GM23338 (cell line): ENCODE results near the gene FERMT3. TPM values are rescaled to one million over a fixed set of nuclear protein-coding genes. Genes with fewer than 3 reads are reported as not detected.

Source experiments
- ATAC-seq: fragments of 200-7000 bp; cut with Tn5 transposase; 3 replicates; pipeline ENCODE4 v1.9.1; 2020
- DNase-seq: peaks from one replicate; pipeline ENCODE4 v3.0.0-alpha.2; 2015; ENCODE audit warnings: low spot score
- H2AFZ ChIP-seq: fragments of 200-600 bp; sonication (generic); 2 replicates; pipeline ENCODE4 v1.8.0; 2016; ENCODE audit warnings: antibody characterized with exemption, mild to moderate bottlenecking, moderate library complexity
- H3F3A ChIP-seq: fragments of 200-600 bp; sonication (generic); replicated peaks from 2 replicates; pipeline ENCODE4 v1.8.0; 2017; ENCODE audit warnings: antibody characterized with exemption, mixed run types, low read depth
- H3K27ac ChIP-seq: fragments of 200-600 bp; sonication (generic); 2 replicates; pipeline ENCODE4 v1.6.1; 2016; ENCODE audit warnings: low read depth
- H3K27me3 ChIP-seq: fragments of 200-600 bp; sonication (generic); 2 replicates; pipeline ENCODE4 v1.8.0; 2016; ENCODE audit warnings: mild to moderate bottlenecking, mixed run types, moderate library complexity; ENCODE audit not compliant: insufficient read depth
- H3K36me3 ChIP-seq: fragments of 200-600 bp; sonication (generic); 2 replicates; pipeline ENCODE4 v1.8.0; 2016; ENCODE audit warnings: mild to moderate bottlenecking; ENCODE audit not compliant: insufficient read depth
- H3K4me1 ChIP-seq: fragments of 200-600 bp; sonication (generic); 2 replicates; pipeline ENCODE4 v1.8.0; 2016; ENCODE audit warnings: mild to moderate bottlenecking, moderate library complexity; ENCODE audit not compliant: insufficient read depth
- H3K4me2 ChIP-seq: fragments of 200-600 bp; sonication (generic); 2 replicates; pipeline ENCODE4 v1.7.1; 2017; ENCODE audit warnings: mixed run types
- H3K4me3 ChIP-seq: fragments of 200-600 bp; sonication (generic); 2 replicates; pipeline ENCODE4 v1.6.1; 2016; ENCODE audit warnings: mixed run types
- H3K79me2 ChIP-seq: fragments of 200-600 bp; sonication (generic); replicated peaks from 2 replicates; pipeline ENCODE4 v1.8.0; 2017; ENCODE audit warnings: mild to moderate bottlenecking; ENCODE audit not compliant: insufficient read depth
- H3K9me2 ChIP-seq: fragments of 200-600 bp; sonication (generic); 2 replicates; pipeline ENCODE4 v1.8.0; 2017; ENCODE audit not compliant: insufficient read depth
- H4K20me1 ChIP-seq: fragments of 200-600 bp; sonication (generic); replicated peaks from 2 replicates; pipeline ENCODE4 v1.8.0; 2017; ENCODE audit warnings: mild to moderate bottlenecking; ENCODE audit not compliant: insufficient read depth
- H3K27ac Mint-ChIP-seq: 2 replicates; pipeline ENCODE4 v1.8.0; 2020; ENCODE audit warnings: inconsistent platforms, mild to moderate bottlenecking, moderate library complexity, mixed read lengths
- H3K27me3 Mint-ChIP-seq: 3 replicates; pipeline ENCODE4 v1.8.0; 2022; ENCODE audit warnings: low read depth, mild to moderate bottlenecking, moderate library complexity, mixed read lengths, inconsistent platforms; ENCODE audit not compliant: insufficient read depth, poor library complexity
- H3K36me3 Mint-ChIP-seq: 3 replicates; pipeline ENCODE4 v1.8.0; 2021; ENCODE audit warnings: low read depth, mild to moderate bottlenecking, inconsistent platforms, moderate library complexity, mixed read lengths
- H3K4me1 Mint-ChIP-seq: 3 replicates; pipeline ENCODE4 v1.8.0; 2020; ENCODE audit warnings: mild to moderate bottlenecking, inconsistent platforms, mixed read lengths
- H3K4me3 Mint-ChIP-seq: 3 replicates; pipeline ENCODE4 v1.8.0; 2021; ENCODE audit warnings: moderate library complexity, mild to moderate bottlenecking, inconsistent platforms, mixed read lengths
- H3K9me3 Mint-ChIP-seq: 3 replicates; pipeline ENCODE4 v1.8.0; 2020; ENCODE audit warnings: moderate library complexity, mild to moderate bottlenecking, inconsistent platforms, mixed read lengths
- CREB1 ChIP-seq: fragments of 250-450 bp; sonication (Bioruptor Pico); IDR thresholded peaks from 2 replicates; pipeline ENCODE4 v1.5.0; 2020; ENCODE audit warnings: low read depth, mild to moderate bottlenecking, moderate library complexity
- CTCF ChIP-seq, 2 experiments: fragments of 200-600 bp in 1 of 2; sonication (generic) in 1 of 2; conservative IDR thresholded peaks; 2 replicates each; pipeline versions ENCODE4 v1.5.1 to v1.6.1; 2016 to 2017; ENCODE audit warnings: antibody characterized with exemption in 2 of 2, low read depth in 2 of 2, mild to moderate bottlenecking in 2 of 2, moderate library complexity in 1 of 2
- ETS1 ChIP-seq: IDR thresholded peaks from 2 replicates; pipeline ENCODE4 v1.6.1; 2016; ENCODE audit warnings: antibody characterized with exemption
- EZH2 ChIP-seq: fragments of 200-600 bp; sonication (generic); IDR thresholded peaks from one replicate; pipeline ENCODE4 v1.8.0; 2017; ENCODE audit warnings: antibody characterized with exemption, mild to moderate bottlenecking, low read depth; ENCODE audit not compliant: unreplicated experiment
- EZH2phosphoT487 ChIP-seq: fragments of 200-600 bp; sonication (generic); IDR thresholded peaks from one replicate; pipeline ENCODE4 v1.8.1; 2018; ENCODE audit warnings: antibody characterized with exemption; ENCODE audit not compliant: unreplicated experiment
- JUNB ChIP-seq: IDR thresholded peaks from one replicate; pipeline ENCODE4 v1.6.1; 2016; ENCODE audit warnings: antibody characterized with exemption; ENCODE audit not compliant: unreplicated experiment
- NANOG ChIP-seq: IDR thresholded peaks from 2 replicates; pipeline ENCODE4 v1.6.1; 2016; ENCODE audit warnings: antibody characterized with exemption, borderline replicate concordance
- POLR2AphosphoS5 ChIP-seq: IDR thresholded peaks from 2 replicates; pipeline ENCODE4 v1.6.1; 2016; ENCODE audit warnings: antibody characterized with exemption, low read depth
- REST ChIP-seq: IDR thresholded peaks from one replicate; pipeline ENCODE4 v1.6.1; 2018; ENCODE audit warnings: antibody characterized with exemption; ENCODE audit not compliant: unreplicated experiment
- STAT1 ChIP-seq: IDR thresholded peaks from one replicate; pipeline ENCODE4 v1.6.1; 2016; ENCODE audit warnings: antibody characterized with exemption; ENCODE audit not compliant: unreplicated experiment
- ZNF114 ChIP-seq: fragments of 250-450 bp; sonication (Bioruptor Pico); IDR thresholded peaks from 2 replicates; pipeline ENCODE4 v1.5.0; 2020; ENCODE audit warnings: mild to moderate bottlenecking, moderate library complexity
- ZNF331 ChIP-seq: fragments of 250-450 bp; sonication (Bioruptor Pico); IDR thresholded peaks from 2 replicates; pipeline ENCODE4 v1.5.0; 2020; ENCODE audit warnings: low read depth, mild to moderate bottlenecking, moderate library complexity
- ZNF462 ChIP-seq: fragments of 250-450 bp; sonication (Bioruptor Pico); IDR thresholded peaks from 2 replicates; pipeline ENCODE4 v1.5.0; 2020; ENCODE audit warnings: mild to moderate bottlenecking, moderate library complexity
- polyA plus RNA-seq: library from polyadenylated mRNA; unstranded; fragments of >200 nt; fragmentation: Nextera tagmentation; extraction: Ambion mirVana; gene quantifications from 2 replicates; pipeline ENCODE4 v1.2.1, GENCODE V29; 2016
- total RNA-seq: library from RNA; depleted of rRNA; stranded (reverse); fragments of >200 nt; shearing (Covaris generic); gene quantifications from 2 replicates; pipeline ENCODE4 v1.2.3, GENCODE V29; 2014

FERMT3 gene
- total and polyA plus RNA-seq, 2 experiments from 2014 or later = 1.5 to 1.6 TPM

- Mint-ChIP-seq H3K4me1 (no peaks in the 10 kb centered on the region), H3K36me3 (peaks cover 94% of the 10 kb centered on the region), H3K27ac (no peak overlapping the region), H3K4me3 (no peak overlapping the region), H3K27me3 (peaks cover 2% of the 10 kb centered on the region), H3K9me3 (no peaks in the 10 kb centered on the region)
- Histone ChIP-seq H2AFZ (no peak overlapping the region), H3K27ac (no peak overlapping the region), H3K4me1 (no peaks in the 10 kb centered on the region), H3F3A (peaks cover 66% of the 10 kb centered on the region), H3K4me2 (no peak overlapping the region), H3K27me3 (no peaks in the 10 kb centered on the region), H3K79me2 (peaks cover 18% of the 10 kb centered on the region; the same call in 1 of the 2 replicates), H3K9me2 (no peaks in the 10 kb centered on the region), H3K36me3 (peaks cover 88% of the 10 kb centered on the region), H4K20me1 (peaks cover 70% of the 10 kb centered on the region), H3K4me3 (no peak overlapping the region)
- no peak for TF ChIP-seq ETS1
- TF ChIP-seq ZNF331 (CRISPR knock-in tag) = no peak
- TF ChIP-seq POLR2AphosphoS5 = no peak
- no peak for TF ChIP-seq CREB1 (CRISPR knock-in tag)
- TF ChIP-seq EZH2phosphoT487 = no peak
- no peak for TF ChIP-seq REST
- no peak for TF ChIP-seq ZNF462 (CRISPR knock-in tag)
- no peak for TF ChIP-seq CTCF (conservative IDR thresholded peaks at IDR 0.05; ENCODE audit: low read depth in 2 of 2)
- no peak for TF ChIP-seq JUNB
- TF ChIP-seq EZH2 = no peak
- TF ChIP-seq STAT1 = no peak
- TF ChIP-seq ZNF114 (CRISPR knock-in tag) = no peak
- no peak for TF ChIP-seq NANOG
- no peak for DNase-seq
- no peak for ATAC-seq
These were observed 9.9 kb upstream of the FERMT3 start for GRCh38 chr11:64196626-64197025.
